ENCODE measurements around the gene CCT4.
A peak's percentile ranks its signal among the peaks of the same experiment; 100 is the strongest.

Gene CCT4

DNA sequence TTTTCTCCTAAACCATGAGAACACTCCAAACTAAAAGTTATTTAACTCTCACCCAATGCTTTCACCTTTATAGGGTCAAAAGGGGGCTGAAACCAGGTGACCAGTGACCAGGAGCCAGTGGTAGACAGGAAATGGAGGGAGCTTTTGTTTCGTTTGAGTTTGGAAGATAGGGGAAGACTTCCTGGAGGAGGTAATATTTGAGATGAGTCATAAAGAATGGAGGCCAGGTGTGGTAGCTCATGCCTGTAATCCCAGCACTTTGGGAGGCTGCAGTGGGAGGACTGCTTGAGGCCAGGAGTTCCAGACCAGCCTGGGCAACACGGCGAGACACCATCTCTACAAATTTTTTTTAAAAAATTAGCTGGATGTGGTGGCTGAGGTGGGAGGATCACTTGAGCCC lies 43.1 kb downstream of the CCT4 start:
- no peaks in the 10 kb centered on the region for H3K4me1 ChIP-seq (ENCODE audit: control insufficient read depth, insufficient read depth, low read length)
- no peak for DNase-seq (ENCODE audit: low read depth)
- no peak overlapping the region for H3K9ac ChIP-seq (ENCODE audit: low read length)
- no peaks in the 10 kb centered on the region for H3K27me3 ChIP-seq (replicated peaks; ENCODE audit: control insufficient read depth, insufficient read depth, low read length)
- H3K9me3 ChIP-seq (ENCODE audit: control insufficient read depth, low read length) = no peaks in the 10 kb centered on the region
- H3K4me3 ChIP-seq (ENCODE audit: low read length) = no peak overlapping the region
- H3K36me3 ChIP-seq (ENCODE audit: control insufficient read depth, insufficient read depth, low read length, severe bottlenecking) = no peaks in the 10 kb centered on the region

DNA sequence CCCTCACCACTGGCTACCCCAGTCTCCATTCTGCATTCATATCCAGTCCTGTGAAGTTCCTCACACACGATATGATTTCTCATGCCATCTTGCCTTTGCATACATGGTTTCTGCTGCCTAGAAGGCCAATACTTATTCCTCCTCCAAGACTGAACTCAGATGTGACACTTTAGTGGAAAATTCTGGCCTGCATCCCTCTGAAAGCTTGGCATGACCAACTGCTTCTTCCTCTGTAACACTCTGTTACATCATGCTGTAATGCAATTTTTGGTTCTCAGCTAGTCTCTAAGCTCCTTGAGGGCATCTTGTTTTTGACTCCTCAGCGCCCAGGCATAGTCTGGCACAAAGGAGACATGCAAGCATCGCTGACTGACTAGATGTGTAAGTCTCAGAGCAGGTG lies 47.2 kb downstream of the CCT4 start:
- no peak overlapping the region for H3K4me3 ChIP-seq (ENCODE audit: low read length)
- H3K36me3 ChIP-seq (ENCODE audit: control insufficient read depth, insufficient read depth, low read length, severe bottlenecking) = no peaks in the 10 kb centered on the region
- no peak overlapping the region for H3K9ac ChIP-seq (ENCODE audit: low read length)
- H3K27me3 ChIP-seq (replicated peaks; ENCODE audit: control insufficient read depth, insufficient read depth, low read length) = no peaks in the 10 kb centered on the region
- H3K9me3 ChIP-seq (ENCODE audit: control insufficient read depth, low read length) = no peaks in the 10 kb centered on the region
- no peaks in the 10 kb centered on the region for H3K4me1 ChIP-seq (ENCODE audit: control insufficient read depth, insufficient read depth, low read length)
- DNase-seq (ENCODE audit: low read depth) = peak; percentile 19

DNA sequence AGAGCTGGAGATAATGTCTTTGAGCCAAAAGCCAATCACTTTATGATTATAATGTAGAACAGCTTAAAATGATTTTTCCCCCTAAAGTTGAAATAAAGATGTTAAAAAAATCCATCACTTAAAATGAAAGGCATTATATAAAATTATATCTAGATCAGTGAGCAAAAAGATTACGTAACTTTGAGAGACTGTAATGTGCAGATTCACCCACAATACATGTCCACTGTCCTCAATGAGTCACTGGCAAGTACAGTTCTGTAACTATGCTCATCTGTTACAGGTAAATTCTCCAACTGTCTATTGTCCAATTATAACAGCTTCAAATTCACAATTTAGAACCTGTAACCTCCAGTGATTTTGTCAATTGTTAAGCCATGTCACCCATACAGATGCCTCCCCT lies 53.6 kb downstream of the CCT4 start:
- DNase-seq (ENCODE audit: low read depth) = no peak
- no peaks in the 10 kb centered on the region for H3K9me3 ChIP-seq (ENCODE audit: control insufficient read depth, low read length)
- H3K27me3 ChIP-seq (replicated peaks; ENCODE audit: control insufficient read depth, insufficient read depth, low read length) = no peaks in the 10 kb centered on the region
- no peaks in the 10 kb centered on the region for H3K4me1 ChIP-seq (ENCODE audit: control insufficient read depth, insufficient read depth, low read length)
- no peak overlapping the region for H3K4me3 ChIP-seq (ENCODE audit: low read length)
- no peak overlapping the region for H3K9ac ChIP-seq (ENCODE audit: low read length)
- H3K36me3 ChIP-seq (ENCODE audit: control insufficient read depth, insufficient read depth, low read length, severe bottlenecking) = no peaks in the 10 kb centered on the region

DNA sequence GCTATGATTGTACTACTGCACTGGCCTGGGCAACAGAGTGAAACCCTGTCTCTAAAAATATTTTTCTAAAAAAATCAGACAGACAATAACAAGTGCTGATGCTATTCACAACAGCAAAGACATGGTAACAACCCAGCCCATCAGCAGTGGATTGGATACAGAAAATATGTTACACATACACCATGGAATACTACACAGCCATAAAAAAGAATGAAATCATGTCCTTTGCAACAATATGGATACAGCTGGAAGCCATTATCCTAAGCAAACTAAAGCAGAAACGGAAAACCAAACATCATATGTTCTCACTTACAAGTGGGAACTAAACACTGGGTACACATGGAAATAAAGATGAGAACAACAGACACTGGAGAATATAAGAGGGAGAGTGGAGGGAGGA lies 54.5 kb downstream of the CCT4 start:
- DNase-seq (ENCODE audit: low read depth) = no peak
- Histone ChIP-seq H3K4me1 (ENCODE audit: control insufficient read depth, insufficient read depth, low read length) (no peaks in the 10 kb centered on the region), H3K9ac (ENCODE audit: low read length) (no peak overlapping the region), H3K27me3 (replicated peaks; ENCODE audit: control insufficient read depth, insufficient read depth, low read length) (no peaks in the 10 kb centered on the region), H3K36me3 (ENCODE audit: control insufficient read depth, insufficient read depth, low read length, severe bottlenecking) (no peaks in the 10 kb centered on the region), H3K4me3 (ENCODE audit: low read length) (no peak overlapping the region), H3K9me3 (ENCODE audit: control insufficient read depth, low read length) (no peaks in the 10 kb centered on the region)

DNA sequence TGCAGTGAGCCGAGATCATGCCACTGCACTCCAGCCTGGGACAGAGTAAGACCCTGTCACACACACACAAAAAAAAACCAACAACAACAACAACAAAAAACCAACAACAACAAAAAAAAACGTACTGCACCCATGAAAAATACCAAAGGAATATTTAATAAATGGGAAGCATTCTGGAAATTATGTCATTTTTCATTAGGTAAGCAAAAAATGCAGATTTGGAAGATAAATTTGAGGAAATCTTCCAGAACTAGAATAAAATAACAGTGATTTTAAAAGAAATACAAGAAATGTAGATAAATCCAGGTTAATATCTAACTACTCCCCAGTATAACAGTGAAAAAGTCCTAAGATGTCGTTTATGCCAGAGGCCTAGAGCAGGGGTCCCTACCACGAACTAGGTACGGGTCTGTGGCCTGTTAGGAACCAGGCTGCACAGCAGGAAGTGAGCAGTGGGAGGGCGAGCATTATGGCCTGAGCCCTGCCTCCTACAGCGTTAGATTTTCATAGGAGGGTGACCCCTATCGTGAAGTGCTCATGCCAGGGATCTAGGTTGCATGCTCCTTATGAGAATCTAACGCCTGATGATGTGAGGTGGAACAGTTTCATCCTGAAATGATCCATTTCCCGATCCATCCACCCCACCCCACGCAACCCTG lies 56.1 kb downstream of the CCT4 start:
- H3K9me3 ChIP-seq (ENCODE audit: control insufficient read depth, low read length) = no peaks in the 10 kb centered on the region
- peaks cover 5% of the 10 kb centered on the region for H3K4me1 ChIP-seq (ENCODE audit: control insufficient read depth, insufficient read depth, low read length)
- H3K4me3 ChIP-seq (ENCODE audit: low read length) = no peak overlapping the region
- H3K27me3 ChIP-seq (replicated peaks; ENCODE audit: control insufficient read depth, insufficient read depth, low read length) = no peaks in the 10 kb centered on the region
- no peaks in the 10 kb centered on the region for H3K36me3 ChIP-seq (ENCODE audit: control insufficient read depth, insufficient read depth, low read length, severe bottlenecking)
- H3K9ac ChIP-seq (ENCODE audit: low read length) = no peak overlapping the region
- no peak for DNase-seq (ENCODE audit: low read depth)

DNA sequence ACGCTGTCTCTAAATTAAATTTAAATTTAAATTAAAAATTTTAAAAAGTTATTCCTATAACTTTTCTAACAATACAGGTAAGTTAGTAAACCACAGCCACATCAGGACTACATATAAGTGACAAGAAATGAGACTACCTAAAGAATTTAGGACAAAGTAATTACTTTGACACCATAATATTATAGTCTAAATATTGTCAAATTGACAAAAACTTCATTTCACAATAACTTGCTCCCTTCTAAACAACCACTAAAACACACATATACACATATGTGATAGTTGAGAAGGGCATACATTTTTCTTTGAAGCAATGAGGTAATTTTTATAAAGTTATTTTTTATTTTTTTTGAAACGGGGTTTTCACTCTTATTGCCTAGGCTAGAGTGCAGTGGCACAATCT lies 66.2 kb downstream of the CCT4 start:
- H3K4me1 ChIP-seq (ENCODE audit: control insufficient read depth, insufficient read depth, low read length) = no peaks in the 10 kb centered on the region
- H3K36me3 ChIP-seq (ENCODE audit: control insufficient read depth, insufficient read depth, low read length, severe bottlenecking) = no peaks in the 10 kb centered on the region
- H3K27me3 ChIP-seq (replicated peaks; ENCODE audit: control insufficient read depth, insufficient read depth, low read length) = peaks cover 3% of the 10 kb centered on the region
- no peak for DNase-seq (ENCODE audit: low read depth)
- no peak overlapping the region for H3K9ac ChIP-seq (ENCODE audit: low read length)
- no peak overlapping the region for H3K4me3 ChIP-seq (ENCODE audit: low read length)
- no peaks in the 10 kb centered on the region for H3K9me3 ChIP-seq (ENCODE audit: control insufficient read depth, low read length)
